HG02759 (cell line): ENCODE measurements around the gene CERS3.
A peak's percentile ranks its signal among the peaks of the same experiment; 100 is the strongest.

Experiments used
- ATAC-seq: cut with Tn5 transposase; IDR thresholded peaks from one replicate; pipeline ENCODE4 v1.9.1; 2021; ENCODE audit warnings: mild to moderate bottlenecking, moderate library complexity; ENCODE audit not compliant: unreplicated experiment

CERS3 gene

DNA sequence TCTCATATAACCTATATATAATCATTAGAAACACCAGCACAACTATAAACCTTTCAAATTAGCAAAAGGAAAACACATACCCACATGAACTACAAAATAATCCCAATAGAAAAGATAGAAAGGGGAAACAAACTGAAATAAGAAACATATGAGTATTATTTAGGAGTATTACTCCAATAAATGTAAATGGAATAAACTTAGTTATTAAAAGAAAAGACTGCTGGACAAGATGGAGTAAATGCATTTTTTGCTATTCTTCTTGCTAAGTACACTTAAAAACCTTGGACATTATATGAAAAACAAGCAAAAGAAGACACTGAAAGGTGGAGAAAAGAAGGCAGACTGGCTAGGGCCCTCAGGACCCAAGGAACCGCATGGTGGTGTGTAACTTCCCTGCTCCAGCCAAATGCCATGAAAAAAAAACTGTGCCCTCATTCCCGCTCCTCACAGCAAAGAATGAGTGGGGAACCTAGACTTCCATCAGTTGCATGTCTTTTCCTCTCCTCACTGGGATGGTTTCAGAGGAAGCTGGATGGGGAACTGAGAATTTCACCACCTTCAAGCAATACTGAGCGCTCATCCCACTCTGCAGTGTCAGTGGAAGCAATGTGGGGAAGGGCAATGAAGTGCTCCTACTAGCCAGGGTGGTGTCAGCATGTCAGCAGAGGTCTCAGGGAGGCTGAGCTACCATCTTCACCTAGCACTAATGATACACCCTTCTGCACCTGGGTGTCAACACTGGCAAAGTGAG lies 143.3 kb downstream of the CERS3 start:
- no peak for ATAC-seq

- no peak for ATAC-seq
These were observed 144.7 kb downstream of the CERS3 start for GRCh38 chr15:100384108-100384410.

GRCh38 chr15:100383302-100384107 lies 145.2 kb downstream of the CERS3 start:
- ATAC-seq, result no peak

DNA sequence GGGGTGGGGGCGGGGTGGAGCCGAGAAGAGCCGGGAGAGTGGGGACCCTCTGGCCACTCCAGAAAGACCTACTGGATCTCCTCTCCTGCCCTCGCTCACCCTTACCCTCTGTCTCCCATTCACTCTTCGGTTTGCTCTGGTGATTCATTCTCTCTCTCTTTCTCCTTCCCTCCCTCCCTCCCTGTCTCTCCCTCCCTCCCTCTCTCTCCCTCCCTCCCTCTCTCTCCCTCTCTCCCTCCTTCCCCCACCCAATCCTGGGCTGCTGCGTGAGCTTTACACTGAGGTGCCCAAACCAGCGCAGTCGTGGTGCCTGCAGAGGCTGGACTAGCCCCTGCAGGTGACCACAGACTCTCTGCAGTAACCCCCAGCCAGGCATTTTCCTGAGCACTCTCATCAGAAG lies 154.8 kb downstream of the CERS3 start:
- no peak for ATAC-seq

GRCh38 chr15:100373120-100373896 lies 155.4 kb downstream of the CERS3 start:
- no peak for ATAC-seq

DNA sequence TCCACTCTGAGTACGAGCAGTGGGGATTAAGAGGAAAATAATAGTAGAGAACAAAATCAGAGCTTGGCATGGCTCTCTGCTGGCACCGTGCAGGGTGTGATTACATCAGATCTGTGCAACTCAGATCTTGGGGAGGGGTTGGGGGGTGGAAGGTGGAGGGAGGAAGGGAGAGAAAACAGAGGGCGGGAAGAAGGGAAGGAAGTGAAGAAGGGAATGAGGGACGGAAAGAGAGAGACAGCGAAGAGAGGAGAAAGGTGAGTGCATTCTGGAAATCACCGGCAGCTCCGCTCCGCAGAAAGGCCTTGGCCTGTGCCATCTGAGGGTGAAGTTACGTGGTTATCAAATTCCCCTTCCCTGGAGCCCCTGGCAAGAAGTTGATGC lies 156.0 kb downstream of the CERS3 start:
- ATAC-seq, result no peak

DNA sequence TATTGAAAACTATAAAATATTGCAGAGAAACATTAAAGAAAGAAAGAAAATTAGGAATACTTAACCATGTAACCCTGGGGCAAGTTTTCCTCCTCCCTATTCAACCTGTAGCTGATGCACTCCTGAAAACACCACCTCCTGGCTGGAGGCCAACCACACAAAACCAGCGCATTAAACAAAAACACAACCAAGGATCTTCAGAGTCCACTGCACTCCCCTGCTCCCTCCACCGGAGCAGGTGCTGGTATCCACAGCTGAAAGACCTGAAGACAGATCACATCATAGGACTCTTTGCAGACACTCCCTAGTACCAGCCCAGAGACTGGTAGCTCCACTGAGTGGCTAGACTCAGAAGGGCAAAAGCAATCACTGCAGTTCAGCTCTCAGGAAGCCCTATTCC lies 173.4 kb downstream of the CERS3 start:
- no peak for ATAC-seq

GRCh38 chr15:100353449-100353848 lies 175.3 kb downstream of the CERS3 start:
- peak; percentile 32 for ATAC-seq

DNA sequence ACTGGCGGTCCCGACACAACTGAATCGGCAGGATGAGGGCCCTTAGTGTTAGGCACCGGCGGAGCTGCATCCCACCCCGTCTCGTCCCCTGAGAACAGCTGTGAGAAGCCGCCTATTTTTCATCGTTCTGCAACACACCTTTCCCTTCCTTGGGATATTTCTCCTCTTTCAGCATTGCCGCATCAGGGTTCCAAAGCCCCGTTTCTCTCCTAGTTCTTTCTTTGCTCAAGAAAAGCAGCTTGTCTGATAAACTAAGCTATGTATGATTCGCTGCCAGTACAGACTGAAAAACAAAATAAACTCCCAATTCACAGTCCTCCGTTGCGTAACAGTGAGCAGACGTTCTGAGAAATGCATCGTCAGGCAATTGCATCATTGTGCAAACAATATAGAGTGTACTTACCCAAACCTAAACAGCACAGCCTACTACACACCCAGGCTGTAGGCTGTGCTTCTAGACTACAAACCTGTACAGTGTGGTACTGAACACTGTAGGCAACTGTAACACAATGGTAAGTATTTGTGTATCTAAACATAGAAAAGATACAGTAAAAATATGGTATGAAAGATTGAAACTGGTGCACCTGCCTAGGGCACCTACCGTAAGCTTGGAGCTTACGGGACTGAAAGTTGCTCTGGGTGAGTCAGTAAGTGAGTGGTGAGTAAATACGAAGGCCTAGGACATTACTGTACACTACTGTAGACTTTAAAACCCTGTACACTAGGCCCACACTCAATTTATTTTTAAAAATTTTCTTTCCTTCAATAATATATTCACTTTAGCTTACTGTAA lies 178.1 kb downstream of the CERS3 start:
- no peak for ATAC-seq
